ENCODE data around the gene JAZF1.
A peak's percentile ranks its signal among the peaks of the same experiment; 100 is the strongest.
"Not testable (repeated sequence)": the region's sequence is repeated elsewhere in the genome, so short reads cannot be mapped to it uniquely, and the experiment has no call there.

Gene JAZF1

DNA sequence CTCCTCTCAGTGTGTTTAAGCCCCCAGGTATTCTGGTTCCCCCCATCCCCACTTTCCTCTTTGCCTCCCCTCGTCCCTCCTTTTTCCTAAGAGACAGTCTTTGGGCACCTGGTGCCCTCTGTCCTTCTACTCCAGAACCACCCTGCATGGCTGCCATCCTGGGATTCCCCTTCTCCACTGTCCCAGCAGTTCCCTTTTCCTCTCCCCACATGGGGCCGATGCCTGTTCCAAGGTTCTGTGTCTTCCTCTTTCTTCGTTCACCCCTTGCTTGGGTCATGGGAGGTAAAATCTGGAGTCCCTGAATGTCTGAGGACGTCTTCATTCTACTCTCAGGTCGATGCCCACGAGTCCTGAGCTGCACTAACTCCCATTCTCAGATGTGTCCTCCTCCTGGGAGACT is 319.8 kb downstream of the JAZF1 start:
- DNase-seq: no peak

DNA sequence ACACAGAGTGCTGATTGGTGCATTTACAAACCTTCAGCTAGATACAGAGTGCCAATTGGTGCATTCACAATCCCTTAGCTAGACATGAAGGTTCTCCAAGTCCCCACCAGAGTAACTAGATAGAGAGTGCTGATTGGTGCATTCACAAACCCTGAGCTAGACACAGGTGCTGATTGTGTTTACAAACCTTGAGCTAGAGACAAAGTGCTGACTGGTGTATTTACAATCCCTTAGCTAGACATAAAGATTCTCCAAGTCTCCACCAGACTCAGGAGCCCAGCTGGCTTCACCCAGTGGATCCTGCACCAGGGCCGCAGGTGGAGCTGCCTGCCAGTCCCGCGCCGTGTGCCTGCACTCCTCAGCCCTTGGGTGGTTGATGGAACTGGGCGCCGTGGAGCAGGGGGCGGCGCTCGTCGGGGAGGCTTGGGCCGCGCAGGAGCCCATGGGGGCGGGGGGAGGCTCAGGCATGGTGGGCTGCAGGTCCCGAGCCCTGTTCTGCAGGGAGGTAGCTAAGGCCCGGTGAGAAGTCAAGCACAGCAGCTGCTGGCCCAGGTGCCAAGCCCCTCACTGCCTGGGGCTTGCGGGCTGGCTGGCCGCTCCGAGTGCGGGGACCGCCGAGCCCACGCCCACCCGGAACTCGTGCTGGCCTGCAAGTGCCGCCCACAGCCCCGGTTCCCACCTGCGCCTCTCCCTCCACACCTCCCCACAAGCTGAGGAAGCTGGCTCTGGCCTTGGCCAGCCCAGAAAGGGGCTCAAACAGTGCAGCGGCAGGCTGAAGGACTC is 323.7 kb downstream of the JAZF1 start:
- DNase-seq: not testable (repeated sequence)

DNA sequence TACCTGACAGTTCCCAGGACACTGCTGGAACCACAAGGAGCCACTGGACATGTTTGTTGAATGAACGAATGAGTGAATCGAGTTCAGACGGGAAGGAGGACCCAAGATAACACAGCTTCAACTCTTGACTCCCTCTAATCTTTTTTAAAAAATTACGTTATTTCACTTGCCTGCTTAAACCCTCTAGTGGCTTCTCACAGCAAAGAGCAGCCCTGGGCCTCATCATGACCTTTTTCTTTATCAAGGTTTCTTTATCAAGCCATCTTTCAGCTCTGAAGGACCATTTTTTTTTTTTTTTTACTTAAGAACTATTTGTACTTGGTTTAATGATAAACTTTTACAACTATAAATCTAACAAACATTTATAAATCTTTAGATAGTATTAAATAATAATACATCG is 330.1 kb downstream of the JAZF1 start:
- no peak for DNase-seq

DNA sequence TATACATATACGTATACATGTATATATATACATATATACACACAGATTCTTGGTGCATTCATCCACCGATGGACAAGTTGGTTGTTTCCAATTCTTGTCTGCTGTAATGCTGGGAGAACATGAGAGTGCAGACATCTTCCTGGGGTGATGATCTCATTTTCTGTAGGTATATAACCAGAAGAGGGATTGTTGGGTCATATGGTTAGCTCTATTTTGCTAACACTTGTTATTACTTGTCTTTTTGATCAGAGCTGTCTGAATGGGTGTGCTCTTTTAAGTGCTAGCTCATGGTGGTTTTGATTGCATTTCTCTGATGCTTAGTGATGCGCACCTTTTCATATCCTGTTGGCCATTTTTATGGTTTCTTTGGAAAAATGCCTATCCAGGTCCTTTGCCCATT is 334.2 kb downstream of the JAZF1 start:
- no peak for DNase-seq

DNA sequence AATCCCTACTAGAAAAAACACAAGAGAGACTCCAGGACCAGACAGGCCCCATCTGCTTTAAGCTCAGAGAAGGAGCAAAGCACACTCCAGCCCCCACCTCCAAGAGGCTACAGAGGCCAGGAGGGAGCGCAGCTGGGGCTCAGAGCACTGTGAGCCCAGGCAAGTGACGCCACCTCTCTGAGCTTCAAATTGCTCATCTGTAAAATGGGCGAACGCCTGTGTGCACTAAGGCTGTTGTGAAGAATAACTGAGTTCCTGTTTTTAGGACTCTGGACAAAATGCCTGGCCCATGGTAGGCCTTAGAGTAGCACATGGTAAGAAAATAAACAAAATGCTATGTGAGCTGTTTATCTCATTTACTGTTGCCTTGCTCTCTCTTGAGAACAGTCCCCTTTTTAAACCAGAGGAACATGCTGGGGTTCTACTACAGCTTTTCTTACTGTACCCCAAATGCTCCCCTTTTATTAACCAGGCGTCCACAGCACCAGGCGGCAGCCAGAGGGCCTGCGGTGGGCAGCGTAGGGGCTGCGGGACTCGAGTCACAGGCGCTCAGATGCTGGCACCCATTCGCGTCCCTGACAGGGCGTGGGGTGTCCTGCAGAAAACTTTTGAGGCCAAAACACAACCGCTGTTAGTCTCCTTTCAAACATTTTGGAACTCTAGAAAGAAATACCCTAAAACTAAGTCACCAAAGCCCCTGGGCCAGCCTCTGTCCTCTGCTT is 336.9 kb downstream of the JAZF1 start:
- DNase-seq: no peak

DNA sequence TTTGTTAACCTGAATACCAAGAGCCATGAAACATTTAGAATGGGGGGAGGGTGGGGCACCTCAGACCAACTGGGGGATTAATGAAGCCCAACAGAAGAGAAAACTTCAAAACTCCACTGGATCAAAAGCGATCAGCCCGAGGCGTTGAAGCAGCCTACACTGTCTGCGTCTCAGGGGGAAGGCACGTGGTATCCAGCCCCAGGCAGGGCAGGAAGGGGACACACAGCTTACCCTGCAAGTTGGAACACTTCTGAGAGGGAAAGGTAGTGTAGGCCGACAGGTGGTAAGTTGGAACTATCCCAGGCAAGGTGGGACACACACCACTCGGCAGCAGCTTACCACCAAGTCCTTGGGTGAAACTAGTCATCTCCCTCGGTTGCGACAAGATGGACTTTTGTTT is 337.7 kb downstream of the JAZF1 start:
- DNase-seq: no peak

DNA sequence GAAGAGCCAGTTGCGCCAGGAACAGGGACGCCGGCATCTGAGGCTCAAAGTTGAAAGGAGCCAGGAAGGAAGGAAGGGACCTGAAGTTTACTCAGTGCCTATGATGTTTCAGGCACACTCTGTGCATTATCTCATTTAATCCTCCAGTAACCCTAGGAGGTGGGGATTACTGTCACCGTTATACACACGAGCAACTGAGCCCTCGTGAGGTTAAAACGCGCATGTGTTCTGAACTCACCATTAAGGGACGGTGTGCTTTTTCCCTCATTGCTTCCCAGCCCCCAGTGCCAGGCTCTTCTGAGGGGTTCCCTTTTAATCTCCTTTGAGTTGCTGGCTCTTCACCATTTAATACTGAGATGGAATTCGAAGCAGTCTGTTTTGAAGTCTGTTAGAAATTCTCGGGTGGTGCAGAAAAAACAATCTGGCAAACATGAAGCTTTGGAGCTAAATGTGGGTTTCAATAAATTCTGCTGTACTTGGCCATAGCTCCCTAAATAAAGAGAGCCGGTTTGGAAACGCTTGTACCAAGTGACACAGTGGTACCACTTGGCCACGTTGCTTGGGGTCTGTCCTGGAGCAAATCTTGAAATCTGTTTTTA is 338.4 kb downstream of the JAZF1 start:
- DNase-seq: no peak

DNA sequence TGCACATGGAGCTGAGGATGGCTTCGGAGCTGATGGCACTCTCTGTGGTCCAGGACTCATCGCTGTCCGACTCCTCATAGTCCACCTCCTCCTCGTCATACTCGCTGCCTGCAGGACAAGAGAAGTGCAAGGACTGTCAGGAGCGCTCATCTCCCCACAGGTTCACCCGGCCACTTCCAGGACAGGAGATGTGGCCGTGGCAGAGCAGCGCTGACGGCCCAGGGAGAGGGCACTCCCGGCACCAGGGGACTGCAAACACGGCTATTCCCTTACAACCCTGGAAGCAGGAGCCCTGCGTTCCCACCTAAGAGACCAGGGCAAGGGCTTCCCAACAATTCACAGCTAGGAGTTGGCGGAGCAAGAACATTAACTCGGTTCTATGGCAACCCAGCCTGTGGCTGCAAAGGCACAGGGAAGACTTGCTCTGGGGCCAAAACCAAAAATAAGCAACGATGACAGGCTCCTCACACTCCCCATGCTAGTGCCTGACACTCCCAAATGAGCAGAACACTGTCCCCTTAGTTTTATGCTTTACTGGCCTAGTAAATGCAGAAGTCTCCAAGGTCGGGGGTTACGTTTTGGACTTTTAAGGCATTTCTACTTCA is 339.7 kb downstream of the JAZF1 start:
- DNase-seq: no peak

DNA sequence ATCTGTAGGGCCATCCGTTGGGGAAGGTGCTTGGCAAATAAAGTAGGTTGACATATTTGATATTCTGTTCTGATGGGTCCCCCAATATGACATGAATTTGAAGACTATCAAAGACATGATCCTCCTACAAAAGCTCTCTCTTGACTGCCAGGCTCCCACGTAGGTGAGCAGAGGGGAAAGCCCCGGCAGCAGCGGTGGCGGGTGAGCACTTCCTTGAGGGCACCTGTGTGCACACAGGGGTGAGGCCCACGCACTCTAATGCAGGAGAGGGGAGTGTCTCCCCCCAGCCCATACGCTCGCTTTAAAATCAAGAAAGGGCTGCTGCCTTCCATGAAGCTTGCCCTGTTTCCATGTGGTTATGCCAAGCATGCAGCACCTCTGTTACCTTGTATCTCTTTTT is 340.3 kb downstream of the JAZF1 start:
- peak; percentile 79 for DNase-seq

DNA sequence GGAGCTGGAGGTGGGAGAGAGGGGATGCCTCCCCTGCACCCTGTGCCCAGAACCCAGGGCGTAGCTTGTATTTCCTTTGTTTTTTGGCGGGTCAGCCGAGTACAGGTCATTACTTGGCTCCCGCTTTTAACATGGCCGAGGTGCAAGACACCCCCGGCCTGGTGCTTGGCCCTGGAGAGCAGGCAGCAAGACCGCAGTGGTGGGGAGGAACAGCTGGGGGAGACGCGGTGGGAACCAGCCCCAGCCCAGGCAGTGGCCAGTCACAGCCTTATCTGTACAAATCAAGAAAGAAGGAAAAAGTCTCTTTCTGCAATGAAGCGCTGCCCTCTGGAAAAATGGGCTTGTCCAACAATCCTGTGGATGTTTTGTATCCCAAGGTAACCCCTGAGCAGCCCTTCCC is 341.5 kb downstream of the JAZF1 start:
- DNase-seq: no peak

DNA sequence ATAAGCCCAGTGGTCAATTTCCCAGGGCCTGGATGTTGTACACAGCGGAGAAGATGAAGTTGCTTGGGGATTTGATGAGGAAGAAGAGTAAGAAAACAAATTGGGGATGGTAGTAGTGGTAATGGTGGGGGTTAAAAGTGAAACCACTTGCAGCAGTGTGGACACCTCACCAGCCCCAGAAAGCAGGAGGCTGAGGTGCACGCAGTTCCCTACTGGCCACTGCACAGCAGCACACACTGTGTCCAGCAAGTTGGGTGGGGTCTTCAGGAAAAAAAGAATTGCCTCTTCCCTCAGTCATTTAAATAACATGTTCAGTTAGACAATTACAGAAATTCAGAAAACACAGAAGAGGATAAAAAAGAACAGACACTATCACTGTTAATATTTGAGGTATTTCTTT is 344.1 kb downstream of the JAZF1 start:
- DNase-seq: no peak

DNA sequence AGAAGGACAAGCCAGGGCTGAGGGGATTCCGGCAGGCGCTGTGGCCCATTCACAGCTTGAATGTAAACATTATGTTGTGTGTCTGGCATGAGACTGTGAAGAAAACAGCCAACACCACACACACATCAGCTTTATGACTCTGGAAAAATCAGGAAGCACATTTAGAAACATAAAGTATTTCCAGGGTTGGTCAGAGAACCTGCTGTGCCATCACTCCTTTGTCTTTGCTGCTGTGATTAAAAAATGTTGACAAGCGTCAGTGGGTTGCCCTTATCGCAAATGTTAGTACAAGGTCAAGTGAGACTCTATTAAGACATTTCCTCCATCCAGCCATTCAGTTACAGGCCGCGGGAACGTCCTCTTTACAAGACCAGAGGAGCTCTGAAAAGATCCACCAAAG is 345.2 kb downstream of the JAZF1 start:
- no peak for DNase-seq

DNA sequence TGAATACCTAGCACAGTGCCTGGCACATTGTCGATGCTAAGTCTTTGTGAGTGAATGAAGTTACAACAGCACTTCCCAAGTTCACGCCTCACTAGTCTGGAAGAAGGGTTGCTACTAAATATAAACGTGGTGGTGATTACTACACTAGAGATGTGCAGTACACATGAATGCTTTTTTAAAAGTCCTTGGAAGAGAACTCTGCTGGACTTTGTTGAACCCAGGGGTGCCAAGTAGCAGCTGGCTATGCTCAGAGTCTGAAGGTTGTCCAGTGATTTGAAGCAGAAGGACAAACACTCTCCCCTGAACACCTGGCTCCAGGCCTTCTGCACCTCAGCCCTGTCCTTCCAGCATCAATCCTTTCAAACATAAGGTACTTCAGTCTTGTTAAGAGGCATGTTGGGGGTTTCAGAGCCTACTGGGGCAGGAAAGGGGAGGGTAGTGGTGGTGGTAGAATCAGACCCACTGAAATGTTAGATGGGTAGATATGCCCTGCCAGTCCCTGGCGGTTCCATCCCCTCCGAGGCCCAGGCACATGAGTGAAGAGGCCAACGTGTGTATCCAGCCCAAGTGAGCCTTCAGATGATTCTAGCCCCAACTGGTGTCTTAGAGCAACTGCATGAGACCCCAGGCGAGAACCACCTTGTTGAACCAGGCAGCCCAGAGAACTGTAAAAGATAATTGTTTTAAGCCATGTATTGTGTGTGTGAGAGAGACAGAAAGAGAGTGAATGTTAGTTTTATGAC is 346.2 kb downstream of the JAZF1 start:
- no peak for DNase-seq

DNA sequence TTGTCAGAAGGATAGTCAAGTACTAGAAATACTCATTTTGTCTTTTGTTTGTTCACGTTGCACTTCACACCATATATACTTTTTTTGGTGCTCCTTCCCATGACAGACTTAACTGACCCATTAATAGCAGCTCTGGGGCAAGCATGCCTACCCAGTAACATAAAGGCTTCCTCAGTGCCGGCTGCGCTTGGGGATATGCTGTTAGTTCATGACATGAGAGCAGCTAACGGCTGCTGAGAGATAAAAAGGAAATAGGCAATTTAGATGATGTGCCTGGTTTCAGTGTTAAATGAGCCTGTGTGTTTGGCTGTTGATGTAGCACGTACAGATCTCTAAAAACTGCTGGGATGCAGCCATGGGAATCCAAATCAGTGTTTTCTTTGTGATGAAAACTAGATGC is 354.2 kb downstream of the JAZF1 start:
- no peak for DNase-seq

DNA sequence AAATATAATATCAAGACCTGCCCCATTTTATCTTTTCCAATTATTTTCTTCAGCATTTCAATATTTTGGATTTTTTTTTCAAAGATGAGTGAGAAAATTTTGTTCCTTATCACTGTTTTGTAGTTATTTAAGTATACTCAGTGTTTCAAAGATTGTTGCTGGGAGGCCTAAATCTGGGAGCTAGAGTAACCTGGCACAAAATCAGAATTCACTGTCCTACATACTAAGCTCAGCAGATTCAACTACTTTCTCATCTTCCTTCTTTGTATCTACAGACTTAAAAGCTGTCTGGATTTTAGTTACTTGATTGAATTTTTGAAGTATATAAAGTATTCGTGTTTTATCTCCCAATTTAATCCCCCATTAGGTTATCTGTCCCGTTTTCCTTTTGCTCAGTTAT is 354.7 kb downstream of the JAZF1 start:
- no peak for DNase-seq

DNA sequence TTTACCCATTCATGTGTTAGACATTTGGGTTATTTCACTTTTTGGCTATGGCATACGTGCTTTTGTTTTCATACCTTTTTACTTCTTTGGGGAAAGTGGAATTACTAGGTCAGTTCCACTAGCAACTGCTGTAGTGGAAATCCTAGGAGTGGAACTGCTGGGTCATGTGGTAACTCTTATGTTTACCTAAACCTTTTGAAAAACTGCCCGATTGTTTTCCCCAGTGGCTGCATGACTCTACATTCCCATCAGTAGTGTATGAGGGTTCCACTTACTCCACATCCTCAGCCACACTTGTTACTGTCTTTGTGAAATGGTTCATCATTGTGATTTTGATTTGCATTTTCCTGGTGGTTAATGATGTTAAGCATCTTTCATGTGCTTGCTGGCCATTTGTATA is 358.4 kb downstream of the JAZF1 start:
- no peak for DNase-seq

DNA sequence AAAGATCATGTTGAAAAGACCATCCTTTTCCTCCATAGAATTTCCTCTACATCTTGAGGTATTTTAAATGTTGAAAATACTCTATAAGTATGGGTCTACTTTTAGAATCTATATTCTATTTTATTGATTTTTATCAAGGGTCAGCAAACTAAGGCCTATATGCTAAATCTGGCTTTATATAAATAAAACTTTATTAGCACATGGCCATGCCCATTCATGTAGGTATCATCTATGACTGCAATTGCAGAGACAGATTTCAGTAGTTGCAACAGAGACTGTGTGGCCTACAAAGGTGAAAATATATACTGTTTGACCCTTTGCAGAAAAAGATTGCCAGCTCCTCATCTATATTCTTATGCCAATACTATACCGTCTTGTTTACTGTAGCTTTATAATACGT is 367.9 kb downstream of the JAZF1 start:
- no peak for DNase-seq

DNA sequence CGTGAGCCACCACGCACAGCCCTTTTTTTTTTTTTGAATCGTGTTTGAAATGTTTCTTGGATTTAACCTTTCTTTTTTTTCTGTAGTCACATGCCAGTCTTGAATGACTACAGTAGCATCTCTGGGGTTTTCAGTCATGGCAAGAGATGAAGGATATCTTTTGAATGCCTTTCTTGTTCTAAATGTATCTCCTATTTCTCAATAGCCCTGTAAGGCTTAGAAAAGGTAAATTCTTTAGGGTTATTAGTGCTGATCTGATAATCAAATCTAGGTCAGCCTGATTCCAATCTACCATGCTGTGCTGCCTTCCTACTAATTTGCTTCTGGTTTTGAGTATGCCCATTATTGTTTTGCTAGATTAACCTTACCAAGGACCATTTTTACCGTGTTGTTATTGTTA is 370.4 kb downstream of the JAZF1 start:
- DNase-seq: no peak

DNA sequence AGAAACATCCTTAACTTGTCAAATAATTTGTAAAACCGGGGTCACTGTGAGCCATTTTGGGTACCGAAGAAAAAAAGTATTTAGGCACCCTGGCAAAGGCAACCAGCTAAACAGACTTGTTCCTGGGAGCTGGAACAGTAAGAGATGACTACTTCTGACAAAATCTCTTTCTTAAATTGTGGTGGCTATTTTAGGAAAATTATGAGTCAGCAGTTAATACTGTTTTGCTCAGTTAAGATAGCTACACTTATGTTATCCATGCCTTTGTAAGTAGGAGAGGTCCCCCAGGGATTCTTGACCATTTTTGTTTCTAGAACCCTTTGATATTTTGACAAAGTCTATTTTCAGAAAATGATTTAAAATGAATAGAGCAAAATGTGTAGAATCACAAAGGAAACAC is 372.0 kb downstream of the JAZF1 start:
- DNase-seq: no peak

DNA sequence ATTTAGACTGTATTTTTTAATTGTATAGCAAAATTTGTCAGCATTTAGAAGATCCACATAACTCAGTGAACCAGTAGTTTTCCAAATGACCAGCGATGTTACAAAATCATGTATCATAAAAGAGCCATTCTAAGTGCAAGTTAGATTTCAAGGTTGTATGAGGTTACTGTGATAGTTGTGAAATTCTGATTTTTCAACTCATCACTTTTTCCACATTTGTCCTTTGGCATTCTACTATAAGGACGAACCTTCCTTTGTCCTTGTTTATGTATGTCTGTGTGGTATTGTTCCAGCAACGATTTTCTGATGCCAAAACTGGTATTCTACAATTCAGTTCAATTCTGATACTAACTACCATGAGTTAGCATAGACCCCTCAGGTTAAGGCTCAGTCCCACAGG is 376.5 kb downstream of the JAZF1 start:
- DNase-seq: no peak

DNA sequence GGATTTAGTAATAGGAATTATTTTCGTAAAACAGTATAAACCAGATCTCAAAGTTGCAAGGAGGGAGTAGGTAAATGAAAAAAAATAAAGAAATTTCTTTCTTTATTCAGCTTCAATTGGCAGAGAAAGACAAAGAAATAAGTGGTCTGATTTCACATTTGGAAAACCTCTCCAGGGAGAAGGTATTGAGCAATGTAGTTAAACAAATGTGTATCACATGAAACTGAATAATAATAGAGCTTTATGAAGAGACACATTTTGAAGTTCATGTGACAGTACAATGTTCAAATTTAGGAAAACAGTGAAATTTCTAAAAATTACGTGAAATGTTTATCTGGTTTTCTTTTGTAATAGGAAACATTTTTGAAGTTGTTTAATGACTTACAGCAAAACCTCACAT is 377.6 kb downstream of the JAZF1 start:
- DNase-seq: no peak

DNA sequence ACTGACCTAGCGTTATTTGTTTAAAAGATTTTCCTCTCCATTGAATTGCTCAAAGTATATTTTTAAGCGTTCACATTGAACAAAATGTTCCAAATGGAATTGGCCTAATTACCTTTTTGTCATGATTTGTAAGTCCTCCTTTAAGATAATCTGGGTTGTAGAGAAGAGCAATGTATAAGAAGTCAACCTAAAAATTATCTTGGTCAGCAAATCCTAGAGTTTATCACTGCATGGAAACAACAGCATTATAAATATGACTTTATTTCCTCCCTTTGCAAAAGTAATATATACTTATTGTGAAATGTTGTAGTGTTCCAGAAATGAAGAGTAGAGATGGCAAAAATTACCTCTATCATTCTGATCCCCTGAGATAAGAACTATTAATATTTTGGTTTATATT is 381.4 kb downstream of the JAZF1 start:
- DNase-seq: no peak

DNA sequence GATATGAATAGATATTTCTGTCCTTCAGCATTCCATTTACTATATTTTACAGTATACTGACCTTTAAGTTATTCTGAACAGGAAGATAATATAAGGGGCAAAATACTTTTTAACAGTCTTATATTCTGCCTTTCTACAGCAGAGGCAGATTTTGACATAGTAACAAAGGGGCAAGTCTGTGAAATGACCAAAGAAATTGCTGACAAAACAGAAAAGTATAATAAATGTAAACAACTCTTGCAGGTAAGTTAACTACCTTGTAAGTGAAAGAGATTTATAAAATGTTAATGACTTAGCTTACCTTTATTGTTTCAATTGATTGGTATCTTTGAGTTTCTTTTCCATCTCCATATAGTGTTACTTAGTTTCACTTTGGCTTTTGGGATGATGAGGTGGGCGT is 384.6 kb downstream of the JAZF1 start:
- DNase-seq: no peak

Measured in activated effector memory CD4-positive, alpha-beta T cell treated with anti-CD3 and anti-CD28 coated beads, Interleukin-2, amount 50 U/mL, for 16 hours (primary cell).